Activated CD4-positive, alpha-beta T cell treated with anti-CD3 and anti-CD28 coated beads for 24 hours (primary cell): ENCODE measurements around the gene SLC35E3.
"Not testable (repeated sequence)": the region's sequence is repeated elsewhere in the genome, so short reads cannot be mapped to it uniquely, and the experiment has no call there.

Source experiments
- DNase-seq, 2 donors: peaks; one replicate each; pipeline ENCODE4 v3.0.0-alpha.2; 2020; ENCODE audit warnings: low read depth in 2 of 2

Gene SLC35E3

GRCh38 chr12:68813242-68813593, 67.2 kb downstream of the SLC35E3 start:
- DNase-seq, result no peak

DNA sequence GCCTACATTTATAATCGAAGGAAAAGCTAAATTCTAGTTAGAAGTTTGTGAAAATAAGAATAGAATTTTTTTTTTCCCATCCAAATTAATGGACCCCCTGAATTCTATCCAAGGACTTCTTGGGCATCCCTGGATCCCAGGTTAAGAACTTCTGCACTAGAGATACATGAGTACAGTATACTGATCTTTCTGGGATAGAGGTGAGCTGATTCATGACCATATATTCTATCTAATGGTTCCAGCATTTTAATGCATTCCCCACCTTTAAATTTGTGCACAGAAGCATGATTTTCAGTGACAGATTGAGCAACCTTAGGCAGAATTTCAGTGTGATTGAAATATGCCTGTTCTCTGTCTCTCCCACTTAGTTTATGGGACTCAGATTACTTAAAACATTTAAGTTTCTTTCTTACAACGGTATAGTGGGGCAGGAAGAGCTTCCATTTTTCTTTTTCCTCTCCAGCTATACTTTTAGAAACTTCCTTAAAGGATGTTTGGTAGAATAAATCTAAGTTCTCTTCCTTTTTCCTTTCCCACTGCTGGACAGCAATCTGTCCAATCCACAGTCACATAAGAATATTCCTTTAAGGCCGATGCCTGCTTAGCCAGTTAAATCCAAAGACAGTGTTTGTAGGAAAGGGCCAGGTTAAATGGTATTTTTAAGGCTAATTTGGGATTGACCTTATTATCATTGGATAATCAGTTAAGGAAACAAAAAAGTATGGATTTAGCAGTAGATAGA, 68.7 kb downstream of the SLC35E3 start:
- DNase-seq, result no peak

DNA sequence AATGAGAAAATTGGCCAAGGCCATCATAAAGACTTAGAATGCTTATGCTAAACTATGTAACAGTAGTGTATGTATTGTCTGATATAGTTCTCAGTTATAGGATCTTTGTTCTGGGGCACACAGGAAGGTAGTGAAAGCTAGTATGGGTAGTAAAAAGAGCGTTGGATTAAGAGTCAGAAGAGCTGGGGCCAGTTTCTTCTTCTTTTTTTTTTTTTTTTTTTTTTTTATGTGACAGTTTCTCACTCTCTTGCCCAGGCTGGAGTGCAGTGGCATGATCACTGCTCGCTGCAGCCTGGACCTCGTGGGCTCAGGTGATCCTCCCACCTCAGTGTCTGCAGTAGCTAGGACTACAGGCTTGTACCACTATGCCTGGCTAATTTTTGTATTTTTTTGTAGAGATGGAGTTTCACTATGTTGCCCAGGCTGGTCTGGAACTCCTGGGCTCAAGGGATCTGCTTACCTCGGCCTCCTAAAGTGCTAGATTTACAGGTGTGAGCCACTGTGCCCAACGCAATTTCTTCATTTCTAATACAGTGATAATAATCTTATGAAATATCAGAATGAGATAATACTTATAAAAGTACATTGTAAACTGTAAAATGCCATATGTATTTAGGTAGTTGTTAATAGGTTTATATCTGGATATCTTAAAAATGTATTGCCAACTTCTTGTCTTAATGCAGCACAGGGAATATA, 69.4 kb downstream of the SLC35E3 start:
- no peak for DNase-seq

DNA sequence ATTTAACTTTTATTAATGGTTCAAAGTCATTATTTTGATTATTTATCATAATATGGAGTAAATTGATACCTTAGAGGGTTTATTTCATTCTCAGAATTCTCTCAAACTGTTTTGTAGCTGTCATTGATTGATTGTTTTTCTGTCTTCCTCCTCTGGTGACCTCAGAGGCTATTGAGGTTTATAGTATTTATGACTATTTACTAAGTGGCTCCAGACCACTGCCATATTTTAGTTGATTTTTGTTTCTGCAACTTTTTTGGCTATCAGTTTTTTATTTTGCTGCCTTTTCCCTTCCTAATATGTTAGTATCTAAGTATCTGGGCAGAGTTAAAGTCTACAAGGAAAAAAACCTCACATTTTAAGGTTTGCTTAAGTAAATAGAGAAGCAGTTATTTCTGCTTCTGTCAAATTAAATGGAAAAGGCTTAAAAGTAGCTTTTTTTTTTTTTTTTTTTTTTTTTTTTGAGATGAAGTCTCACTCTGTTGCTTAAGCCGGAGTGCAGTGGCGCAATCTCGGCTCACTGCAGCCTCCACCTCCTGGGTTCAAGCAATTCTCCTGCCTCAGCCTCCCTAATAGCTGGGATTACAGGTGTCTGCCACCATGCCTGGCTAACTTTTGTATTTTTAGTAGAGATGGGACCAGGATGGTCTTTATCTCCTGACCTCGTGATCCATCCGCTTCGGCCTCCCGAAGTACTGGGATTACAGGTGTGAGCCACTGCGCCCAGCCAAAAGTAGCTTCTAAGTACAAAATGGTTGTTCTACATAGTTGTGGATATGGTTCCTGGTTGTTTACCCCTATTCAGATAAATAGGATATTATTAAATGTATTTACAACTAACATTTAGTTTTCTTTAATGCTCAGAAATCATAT, 70.2 kb downstream of the SLC35E3 start:
- no peak for DNase-seq

- DNase-seq, result not testable (repeated sequence)
These were observed 73.5 kb downstream of the SLC35E3 start for GRCh38 chr12:68819481-68819880.

- no peak for DNase-seq
These were observed 75.6 kb downstream of the SLC35E3 start for GRCh38 chr12:68821357-68822188.

- no peak for DNase-seq
These were observed 77.7 kb downstream of the SLC35E3 start for GRCh38 chr12:68823696-68824095.

DNA sequence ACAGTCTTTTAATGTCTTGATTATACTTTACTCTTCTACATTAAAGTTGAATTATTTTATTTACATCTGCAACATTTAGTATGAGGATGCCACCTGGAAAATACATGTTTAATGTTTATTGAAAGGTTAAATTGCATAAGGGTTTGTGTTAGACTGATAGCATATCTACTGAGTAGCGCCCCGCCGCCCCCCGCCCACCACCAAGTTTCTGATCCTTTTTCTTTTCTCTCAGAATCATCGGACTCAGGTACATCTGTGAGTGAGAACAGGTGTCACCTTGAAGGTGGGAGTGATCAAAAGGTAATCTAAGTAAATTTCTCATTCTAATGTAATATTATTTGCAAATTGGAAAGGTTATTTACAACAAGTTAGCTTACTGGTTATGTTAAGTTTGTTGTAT, 78.2 kb downstream of the SLC35E3 start:
- no peak for DNase-seq

- DNase-seq, result no peak
These were observed 78.7 kb downstream of the SLC35E3 start for GRCh38 chr12:68824597-68825250.

GRCh38 chr12:68825569-68826217, 79.7 kb downstream of the SLC35E3 start:
- no peak for DNase-seq

GRCh38 chr12:68827895-68828671, 82.1 kb downstream of the SLC35E3 start:
- no peak for DNase-seq

DNA sequence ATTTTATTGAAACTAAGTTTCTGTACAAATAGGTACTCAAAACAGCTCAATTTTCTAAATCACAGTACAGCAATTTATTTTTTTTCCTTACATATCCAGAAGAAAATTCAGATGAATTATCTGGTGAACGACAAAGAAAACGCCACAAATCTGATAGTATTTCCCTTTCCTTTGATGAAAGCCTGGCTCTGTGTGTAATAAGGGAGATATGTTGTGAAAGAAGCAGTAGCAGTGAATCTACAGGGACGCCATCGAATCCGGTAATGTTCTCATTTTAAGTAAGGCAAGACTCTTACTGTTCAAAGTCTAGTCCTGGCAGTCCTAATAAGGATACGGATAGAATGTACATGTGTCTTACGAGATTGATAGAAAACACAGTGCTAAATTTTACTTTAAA, 82.7 kb downstream of the SLC35E3 start:
- no peak for DNase-seq
